Transverse colon (tissue), 4 donors: ENCODE measurements around the gene PPP4R1. TPM values are rescaled to one million over a fixed set of nuclear protein-coding genes. Genes with fewer than 3 reads are reported as not detected.
A peak's percentile ranks its signal among the peaks of the same experiment; 100 is the strongest.

Experiments
- DNase-seq: peaks from one replicate; pipeline ENCODE4 v3.0.0-alpha.2; 2019
- H3K27ac ChIP-seq, 4 donors: fragments of 200-600 bp; sonication (generic); 2 replicates each; pipeline ENCODE4 v1.5.1; 2016 to 2018; ENCODE audit warnings: inconsistent platforms in 4 of 4
- H3K27me3 ChIP-seq: fragments of 200-600 bp; sonication (generic); 2 replicates; pipeline ENCODE4 v1.5.1; 2017; ENCODE audit warnings: inconsistent platforms
- H3K36me3 ChIP-seq, 4 donors: fragments of 200-600 bp; sonication (generic); 2 replicates each; pipeline ENCODE4 v1.5.1; 2017 to 2019; ENCODE audit warnings: inconsistent platforms in 4 of 4
- H3K4me1 ChIP-seq, 4 donors: fragments of 200-600 bp; sonication (generic); 2 replicates each; pipeline ENCODE4 v1.5.1; 2017 to 2020; ENCODE audit warnings: inconsistent platforms in 4 of 4
- H3K4me3 ChIP-seq, 4 donors: fragments of 200-600 bp; sonication (generic); 1 replicate in 1 of 4; 2 replicates in 3 of 4; pipeline versions ENCODE4 v1.5.1 to v1.6.1; 2017 to 2019; ENCODE audit warnings: inconsistent platforms in 4 of 4
- H3K9me3 ChIP-seq, 2 donors: fragments of 200-600 bp; sonication (generic); 2 replicates each; pipeline ENCODE4 v1.5.1; 2017 to 2019; ENCODE audit warnings: inconsistent platforms in 2 of 2
- CTCF ChIP-seq, 5 experiments: fragments of 200-600 bp in 3 of 5; fragments of 450-650 bp in 2 of 5; sonication (generic) in 3 of 5; IDR thresholded peaks; 1 replicate in 2 of 5; 2 replicates in 3 of 5; pipeline ENCODE4 v1.5.1; 2016 to 2017; ENCODE audit warnings: antibody characterized with exemption in 5 of 5, inconsistent platforms in 3 of 5, mild to moderate bottlenecking in 2 of 5, moderate library complexity in 1 of 5
- EP300 ChIP-seq: sonication (generic); formaldehyde crosslinking; IDR thresholded peaks from one replicate; pipeline ENCODE4 v1.6.1; 2017; ENCODE audit warnings: antibody characterized with exemption, low read depth
- POLR2A ChIP-seq: fragments of 450-650 bp; IDR thresholded peaks from one replicate; pipeline ENCODE4 v1.6.1; 2016; ENCODE audit warnings: antibody characterized with exemption, mild to moderate bottlenecking, moderate library complexity
- POLR2AphosphoS5 ChIP-seq, 3 donors: sonication (generic); formaldehyde crosslinking; IDR thresholded peaks; one replicate each; pipeline ENCODE4 v1.6.1; 2016; ENCODE audit warnings: antibody characterized with exemption in 3 of 3
- WGBS, 2 donors: methylation state at CpG; one replicate each; pipeline ENCODE4 v1.1.5; 2018; ENCODE audit warnings: low coverage in 1 of 2; 5-methylcytosine and 5-hydroxymethylcytosine counted together
- in situ Hi-C, 4 donors: fragments of 200-750 bp; cut with MboI; loops; one replicate each; pipeline versions ENCODE4 v1.15.0 to v1.15.1; 2017; ENCODE audit warnings: low sequenced_read_pairs in 3 of 4, low pct_ligation_motif_present in 1 of 4, low pct_unique_long_range_greater_than_20kb in 1 of 4
- intact Hi-C: fragments of 100-400 bp; cut with DNase I; formaldehyde crosslinking; loops from one replicate; pipeline ENCODE4 v1.15.1; 2023; ENCODE audit warnings: low total_unique reads
- small RNA-seq, 4 donors: library from RNA; depleted of rRNA; stranded (forward); fragments of <200 nt; gene quantifications; one replicate each; pipeline ENCODE3, GENCODE V24; 2016
- total RNA-seq, 4 donors: library from RNA; depleted of rRNA; stranded (reverse); fragments of >200 nt; gene quantifications; one replicate each; pipeline ENCODE4 v1.1.0, GENCODE V29; 2016

The PPP4R1 gene
- total RNA-seq, 4 donors from 2014 or later = 46.0 to 163 (median 79.2) TPM

- Histone ChIP-seq H3K36me3 (no peaks in the 10 kb centered on the region), H3K9me3 (peaks cover 0 to 5% of the 10 kb centered on the region in 2 donors), H3K4me1 (peaks cover 2 to 26% (median 22%) of the 10 kb centered on the region in 4 donors), H3K27me3 (no peaks in the 10 kb centered on the region), H3K27ac (no peak overlapping the region), H3K4me3 (no peak overlapping the region)
- in situ Hi-C loops = loop anchor here in 3 of 4 donors (25.0 kb wide), 2 partner anchors 170 to 445 kb away; partner anchors contain the start of gene TWSG1 (in 2 of the 3)
- WGBS, 2 donors = 58 to 63% methylated on average over 1 to 2 of the region's 2 CpGs
- intact Hi-C loops = no loop called here
- DNase-seq = no peak
- no peak for TF ChIP-seq POLR2AphosphoS5 (IDR thresholded peaks at IDR 0.05)
- no peak for TF ChIP-seq EP300
- no peak for TF ChIP-seq CTCF (IDR thresholded peaks at IDR 0.05)
- TF ChIP-seq POLR2A = no peak
Observed at GRCh38 chr18:9507565-9508088, 106.7 kb downstream of the PPP4R1 start.

GRCh38 chr18:9506046-9506792, 108.1 kb downstream of the PPP4R1 start:
- Histone ChIP-seq H3K4me1 (peaks cover 2 to 26% (median 22%) of the 10 kb centered on the region in 4 donors), H3K27me3 (no peaks in the 10 kb centered on the region), H3K4me3 (no peak overlapping the region), H3K36me3 (no peaks in the 10 kb centered on the region), H3K9me3 (peaks cover 0 to 8% of the 10 kb centered on the region in 2 donors), H3K27ac (peak overlapping the region in 3 of 4 donors; percentile 6 to 34 (median 15))
- WGBS, 2 donors = 72 to 84% methylated on average over 3 to 4 of the region's 4 CpGs
- intact Hi-C loops (no loop called here), in situ Hi-C loops (loop anchor here in 3 of 4 donors (25.0 kb wide), 2 partner anchors 169 to 444 kb away; partner anchors contain the start of gene TWSG1 (in 2 of the 3))
- DNase-seq = peak; percentile 31
- peak in 1 of 3 donors; percentile 6 for TF ChIP-seq POLR2AphosphoS5 (IDR thresholded peaks at IDR 0.05)
- TF ChIP-seq CTCF (IDR thresholded peaks at IDR 0.05) = no peak

Small RNA genes within 50 kb of the gene (small RNA-seq; reads per million reads assigned to genes)
- gene RNU2-27P (0 reads per million in 4 donors), gene RNU6-903P (0 reads per million in 4 donors)

Other genes with a start within 250 kb of the PPP4R1 start
- gene RALBP1, start 139.0 kb downstream of the PPP4R1 start, total RNA-seq = 10 to 100 TPM; 34.2 to 93.3 (median 70.6) TPM
- gene RAB31, start 93.7 kb upstream of the PPP4R1 start, total RNA-seq = 10 to 100 TPM; 13.1 to 18.4 (median 16.9) TPM